Upper lobe of left lung (tissue), 6 donors: ENCODE results near the gene TNK2. TPM values are rescaled to one million over a fixed set of nuclear protein-coding genes. Genes with fewer than 3 reads are reported as not detected.

Experiments
- ATAC-seq, 2 donors: fragments of 200-7000 bp; cut with Tn5 transposase; one replicate each; pipeline ENCODE4 v1.9.1; 2022; ENCODE audit warnings: mild to moderate bottlenecking in 2 of 2, moderate library complexity in 2 of 2; ENCODE audit not compliant: low FRiP score in 2 of 2
- DNase-seq, 2 donors: peaks; one replicate each; pipeline ENCODE4 v3.0.0-alpha.2; 2019 to 2020
- H3K27ac ChIP-seq, 4 donors: fragments of 200-600 bp; sonication (generic); one replicate each; pipeline ENCODE4 v1.5.1; 2016 to 2019
- H3K27me3 ChIP-seq, 4 donors: fragments of 200-600 bp; sonication (generic); one replicate each; pipeline ENCODE4 v1.5.1; 2017 to 2019
- H3K36me3 ChIP-seq, 4 donors: fragments of 200-600 bp; sonication (generic); one replicate each; pipeline ENCODE4 v1.5.1; 2016 to 2019
- H3K4me1 ChIP-seq, 4 donors: fragments of 200-600 bp; sonication (generic); one replicate each; pipeline ENCODE4 v1.5.1; 2018 to 2019
- H3K4me3 ChIP-seq, 4 donors: fragments of 200-600 bp; sonication (generic); one replicate each; pipeline ENCODE4 v1.5.1; 2017 to 2019; ENCODE audit warnings: mild to moderate bottlenecking in 2 of 4, moderate library complexity in 1 of 4
- H3K9me3 ChIP-seq, 4 donors: fragments of 200-600 bp; sonication (generic); one replicate each; pipeline ENCODE4 v1.5.1; 2018 to 2019
- EP300 ChIP-seq, 4 donors: sonication (generic); formaldehyde crosslinking; IDR thresholded peaks; one replicate each; pipeline ENCODE4 v1.5.1; 2017; ENCODE audit warnings: antibody characterized with exemption in 4 of 4, control low read depth in 2 of 4
- POLR2A ChIP-seq, 4 donors: fragments of 450-650 bp; IDR thresholded peaks; one replicate each; pipeline ENCODE4 v1.5.1; 2016 to 2017; ENCODE audit warnings: antibody characterized with exemption in 4 of 4, mild to moderate bottlenecking in 2 of 4
- POLR2AphosphoS5 ChIP-seq, 2 donors: sonication (generic); formaldehyde crosslinking; IDR thresholded peaks; one replicate each; pipeline ENCODE4 v1.5.1; 2017; ENCODE audit warnings: antibody characterized with exemption in 2 of 2
- WGBS, 2 donors: methylation state at CpG; one replicate each; pipeline ENCODE4 v1.1.5; 2017 to 2018; 5-methylcytosine and 5-hydroxymethylcytosine counted together
- total RNA-seq, 6 donors: library from RNA; depleted of rRNA in 4 of 6; stranded (reverse); fragments of >200 nt in 4 of 6; gene quantifications; one replicate each; pipeline versions ENCODE4 v1.1.0 to v1.2.1, GENCODE V29; 2016 to 2021
- TF ChIP-seq, protein P1 (sequence below), 6 experiments: fragments of 450-650 bp in 4 of 6; fragments of 200-600 bp in 2 of 6; sonication (generic) in 2 of 6; IDR thresholded peaks; one replicate each; pipeline ENCODE4 v1.5.1; 2016 to 2019; ENCODE audit warnings: antibody characterized with exemption in 6 of 6
- donor health status: DM: no; HTN: no; CAD: no; lungs with moderate emphysema.
- donor health status: DM: no; HTN: yes; CAD: no; lungs with severe emphysema.

The TNK2 gene
- total RNA-seq, 6 donors from 2014 or later, result 18.7 to 171 (median 70.1) TPM

DNA sequence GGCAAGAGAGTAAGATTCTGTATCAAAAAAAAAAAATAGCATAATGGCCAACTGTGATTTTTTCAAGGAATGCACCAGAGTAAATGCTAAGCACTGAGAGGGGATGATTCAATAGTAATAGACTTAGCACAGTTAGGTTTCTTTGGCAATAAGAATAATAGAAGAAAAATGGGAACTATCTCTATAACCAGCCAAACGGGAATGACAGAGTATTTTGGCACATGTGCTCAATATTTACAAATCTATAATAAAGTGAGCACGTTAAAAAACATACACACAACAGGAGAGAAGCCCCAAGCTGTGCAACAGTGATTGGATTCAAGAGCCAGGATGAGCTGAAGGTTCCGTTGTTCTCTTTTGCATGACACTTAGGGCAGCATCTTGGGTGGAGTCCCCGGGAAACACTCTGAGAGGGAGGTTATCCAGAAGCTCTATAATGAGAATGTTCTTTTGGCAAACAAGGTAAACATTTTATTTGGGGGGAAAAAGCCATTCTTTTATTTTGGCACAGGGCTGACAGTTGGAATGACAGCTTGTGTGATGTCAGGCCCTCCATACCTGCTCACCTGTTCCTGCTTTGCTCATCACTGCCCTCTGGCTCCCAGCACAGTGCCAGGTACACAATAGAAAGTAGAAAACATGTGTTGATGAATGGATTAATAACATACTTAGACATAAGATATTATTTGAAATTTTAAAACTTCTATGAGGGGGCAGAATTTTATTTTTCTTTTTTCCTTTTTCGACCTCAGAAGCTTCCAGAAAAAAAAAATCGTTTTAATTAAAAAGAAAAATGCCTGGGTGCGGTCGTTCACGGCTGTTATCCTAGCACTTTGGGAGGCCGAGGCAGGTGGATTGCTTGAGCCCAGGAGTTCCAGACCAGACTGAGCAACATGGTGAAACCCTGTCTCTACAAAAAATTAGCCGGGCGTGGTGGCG is 52.6 kb downstream of the TNK2 start:
- H3K27ac ChIP-seq, result no peak overlapping the region
- DNase-seq, result no peak
- peaks cover 0 to 12% (median 8%) of the 10 kb centered on the region in 4 donors for H3K4me1 ChIP-seq
- ATAC-seq, result no peak
- H3K36me3 ChIP-seq, result no peaks in the 10 kb centered on the region
- H3K27me3 ChIP-seq, result no peaks in the 10 kb centered on the region
- H3K9me3 ChIP-seq, result no peaks in the 10 kb centered on the region
- 74 to 78% methylated on average over 13 of the region's 13 CpGs for WGBS, 2 donors
- TF ChIP-seq POLR2AphosphoS5 (IDR thresholded peaks at IDR 0.05), result no peak
- no peak for TF ChIP-seq EP300 (IDR thresholded peaks at IDR 0.05)
- TF ChIP-seq, protein P1, sequence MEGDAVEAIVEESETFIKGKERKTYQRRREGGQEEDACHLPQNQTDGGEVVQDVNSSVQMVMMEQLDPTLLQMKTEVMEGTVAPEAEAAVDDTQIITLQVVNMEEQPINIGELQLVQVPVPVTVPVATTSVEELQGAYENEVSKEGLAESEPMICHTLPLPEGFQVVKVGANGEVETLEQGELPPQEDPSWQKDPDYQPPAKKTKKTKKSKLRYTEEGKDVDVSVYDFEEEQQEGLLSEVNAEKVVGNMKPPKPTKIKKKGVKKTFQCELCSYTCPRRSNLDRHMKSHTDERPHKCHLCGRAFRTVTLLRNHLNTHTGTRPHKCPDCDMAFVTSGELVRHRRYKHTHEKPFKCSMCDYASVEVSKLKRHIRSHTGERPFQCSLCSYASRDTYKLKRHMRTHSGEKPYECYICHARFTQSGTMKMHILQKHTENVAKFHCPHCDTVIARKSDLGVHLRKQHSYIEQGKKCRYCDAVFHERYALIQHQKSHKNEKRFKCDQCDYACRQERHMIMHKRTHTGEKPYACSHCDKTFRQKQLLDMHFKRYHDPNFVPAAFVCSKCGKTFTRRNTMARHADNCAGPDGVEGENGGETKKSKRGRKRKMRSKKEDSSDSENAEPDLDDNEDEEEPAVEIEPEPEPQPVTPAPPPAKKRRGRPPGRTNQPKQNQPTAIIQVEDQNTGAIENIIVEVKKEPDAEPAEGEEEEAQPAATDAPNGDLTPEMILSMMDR (IDR thresholded peaks at IDR 0.05), result no peak
- H3K4me3 ChIP-seq, result no peak overlapping the region

DNA sequence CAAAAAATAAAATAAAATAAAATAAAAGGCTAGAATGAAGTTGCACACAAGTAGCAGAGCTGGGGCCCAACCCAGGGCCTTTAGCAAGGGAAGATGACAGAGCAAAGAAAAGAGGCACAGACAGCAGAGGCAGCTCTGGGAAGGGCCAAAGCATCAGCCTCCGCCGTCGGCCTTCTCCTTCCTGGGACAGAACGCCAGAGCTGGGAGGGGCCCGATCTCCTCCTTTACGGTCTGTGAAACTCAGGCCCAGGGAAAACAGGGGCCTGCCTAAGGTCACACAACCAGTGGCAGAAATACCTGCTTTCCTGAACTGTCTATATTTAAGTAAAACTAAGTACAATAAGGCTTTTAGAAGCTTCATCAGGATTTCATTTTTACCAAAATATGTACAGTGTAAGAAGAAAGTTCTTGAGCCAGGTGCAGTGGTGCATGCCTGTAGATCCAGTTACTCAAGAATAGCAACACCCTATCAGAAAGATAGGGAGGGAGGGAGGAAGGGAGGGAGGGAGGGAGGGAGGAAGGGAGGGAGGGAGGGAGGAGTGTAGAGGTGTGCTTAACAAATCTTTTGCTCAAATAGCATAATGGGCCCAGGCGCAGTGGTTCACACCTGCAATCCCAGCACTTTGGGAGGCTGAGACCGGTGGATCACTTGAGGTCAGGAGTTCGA is 53.6 kb downstream of the TNK2 start:
- H3K4me1 ChIP-seq, result peaks cover 0 to 12% (median 8%) of the 10 kb centered on the region in 4 donors
- ATAC-seq, result no peak
- H3K4me3 ChIP-seq, result no peak overlapping the region
- H3K36me3 ChIP-seq, result no peaks in the 10 kb centered on the region
- peak in 1 of 2 donors; percentile 40 for DNase-seq
- H3K27me3 ChIP-seq, result no peaks in the 10 kb centered on the region
- no peaks in the 10 kb centered on the region for H3K9me3 ChIP-seq
- whole genome bisulfite sequencing, 2 donors, result 60 to 75% methylated on average over 6 to 9 of the region's 9 CpGs
- H3K27ac ChIP-seq, result peak overlapping the region in 1 of 4 donors; percentile 26
- no peak for TF ChIP-seq POLR2AphosphoS5 (IDR thresholded peaks at IDR 0.05)
- TF ChIP-seq, protein P1 (IDR thresholded peaks at IDR 0.05), result no peak
- no peak for TF ChIP-seq EP300 (IDR thresholded peaks at IDR 0.05)
- TF ChIP-seq POLR2A (IDR thresholded peaks at IDR 0.05), result no peak

DNA sequence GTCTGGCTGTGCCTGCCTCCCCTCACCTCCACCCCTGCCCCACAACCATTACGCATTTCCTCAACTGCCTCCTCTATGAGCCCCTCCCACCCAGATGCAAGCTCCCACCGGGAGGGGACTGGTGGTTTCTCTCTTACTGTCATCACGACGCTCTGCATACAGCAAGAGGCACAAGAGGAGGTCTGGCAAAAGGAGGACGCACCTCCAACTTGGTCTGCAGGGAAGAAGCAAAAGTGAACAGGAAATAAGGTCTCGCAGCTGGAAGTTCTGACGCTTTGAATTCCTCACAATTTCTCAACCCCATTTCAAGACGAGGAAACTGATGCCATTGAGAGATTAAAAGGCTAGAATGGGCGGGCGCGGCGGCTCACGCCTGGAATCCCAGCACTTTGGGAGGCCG is 54.4 kb downstream of the TNK2 start:
- H3K27ac ChIP-seq, result no peak overlapping the region
- WGBS, 2 donors, result 56 to 70% methylated on average over 14 of the region's 14 CpGs
- H3K4me1 ChIP-seq, result peaks cover 0 to 5% (median under 1%) of the 10 kb centered on the region in 4 donors
- H3K27me3 ChIP-seq, result no peaks in the 10 kb centered on the region
- no peak for ATAC-seq
- peak in 1 of 2 donors; percentile 33 for DNase-seq
- TF ChIP-seq EP300 (IDR thresholded peaks at IDR 0.05), result no peak
- TF ChIP-seq, protein P1 (IDR thresholded peaks at IDR 0.05), result no peak
- TF ChIP-seq POLR2A (IDR thresholded peaks at IDR 0.05), result no peak
- no peak for TF ChIP-seq POLR2AphosphoS5 (IDR thresholded peaks at IDR 0.05)
- H3K4me3 ChIP-seq, result no peak overlapping the region
- no peaks in the 10 kb centered on the region for H3K9me3 ChIP-seq
- no peaks in the 10 kb centered on the region for H3K36me3 ChIP-seq

DNA sequence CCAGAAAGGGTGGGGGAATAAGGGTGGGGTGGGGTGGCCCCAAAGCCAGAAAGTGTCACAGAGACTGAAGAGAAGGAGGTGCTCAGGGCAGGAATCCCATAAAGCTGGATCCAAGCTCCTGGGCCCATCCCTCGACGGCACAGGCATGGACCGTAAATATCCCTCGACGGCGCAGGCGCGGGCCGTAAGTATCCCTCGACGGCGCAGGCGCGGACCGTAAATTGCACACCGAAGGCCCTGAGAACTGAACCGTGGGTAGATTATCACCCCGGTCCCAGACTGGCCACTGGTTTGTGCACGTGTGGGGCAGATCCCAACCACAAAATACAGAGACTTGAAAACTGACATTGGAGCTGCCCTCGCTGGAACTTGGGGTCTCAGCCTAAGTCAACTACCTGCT is 55.3 kb downstream of the TNK2 start:
- H3K4me1 ChIP-seq, result peaks cover 0 to 5% (median 0%) of the 10 kb centered on the region in 4 donors
- peak in 1 of 2 donors; percentile 73 for DNase-seq
- no peak for ATAC-seq
- H3K27me3 ChIP-seq, result no peaks in the 10 kb centered on the region
- H3K36me3 ChIP-seq, result no peaks in the 10 kb centered on the region
- WGBS, 2 donors, result 95% methylated on average over 20 of the region's 20 CpGs
- H3K9me3 ChIP-seq, result no peaks in the 10 kb centered on the region
- TF ChIP-seq, protein P1 (IDR thresholded peaks at IDR 0.05), result no peak
- TF ChIP-seq POLR2A (IDR thresholded peaks at IDR 0.05) (no peak), EP300 (IDR thresholded peaks at IDR 0.05) (no peak), POLR2AphosphoS5 (IDR thresholded peaks at IDR 0.05) (no peak)
- no peak overlapping the region for H3K4me3 ChIP-seq
- no peak overlapping the region for H3K27ac ChIP-seq
